NCI-H146 treated with DMSO at 0.1 percent for 48 hours (cell line): ENCODE measurements around the gene RAET1E.
A peak's percentile ranks its signal among the peaks of the same experiment; 100 is the strongest.

Experiments
- DNase-seq: peaks from one replicate; lab custom pipeline; 2025; ENCODE audit not compliant: unreplicated experiment; lab: John Stamatoyannopoulos, UW

Gene RAET1E

GRCh38 chr6:149891259-149891658 is 6.7 kb downstream of the RAET1E start:
- no peak for DNase-seq

GRCh38 chr6:149890629-149891045 is 7.3 kb downstream of the RAET1E start:
- DNase-seq, result no peak

- no peak for DNase-seq
Measured at GRCh38 chr6:149889326-149889725, 8.6 kb downstream of the RAET1E start.

GRCh38 chr6:149888659-149889058 is 9.3 kb downstream of the RAET1E start:
- DNase-seq, result no peak

- no peak for DNase-seq
Measured at GRCh38 chr6:149888093-149888492, 9.8 kb downstream of the RAET1E start.

- no peak for DNase-seq
Measured at GRCh38 chr6:149887343-149887742, 10.6 kb downstream of the RAET1E start.

GRCh38 chr6:149885888-149886287 is 12.0 kb downstream of the RAET1E start:
- no peak for DNase-seq

GRCh38 chr6:149884617-149885016 is 13.3 kb downstream of the RAET1E start:
- DNase-seq, result no peak

GRCh38 chr6:149884215-149884614 is 13.7 kb downstream of the RAET1E start:
- DNase-seq, result no peak

GRCh38 chr6:149881860-149882259 is 16.1 kb downstream of the RAET1E start:
- DNase-seq, result no peak

- no peak for DNase-seq
Measured at GRCh38 chr6:149881066-149881766, 16.7 kb downstream of the RAET1E start.

- no peak for DNase-seq
Measured at GRCh38 chr6:149877659-149878058, 20.3 kb downstream of the RAET1E start.

GRCh38 chr6:149876241-149876933 is 21.5 kb downstream of the RAET1E start:
- DNase-seq, result no peak

GRCh38 chr6:149872233-149872632 is 25.7 kb downstream of the RAET1E start:
- DNase-seq, result no peak

GRCh38 chr6:149871182-149871581 is 26.7 kb downstream of the RAET1E start:
- no peak for DNase-seq

- DNase-seq, result no peak
Measured at GRCh38 chr6:149869275-149869892, 28.5 kb downstream of the RAET1E start.

GRCh38 chr6:149867876-149868640 is 29.9 kb downstream of the RAET1E start:
- DNase-seq, result no peak

- peak; percentile 86 for DNase-seq
Measured at GRCh38 chr6:149864578-149865535, 33.1 kb downstream of the RAET1E start.

- DNase-seq, result peak; percentile 90
Measured at GRCh38 chr6:149863698-149864577, 34.0 kb downstream of the RAET1E start, which contains the start of gene LRP11. Gene LRP11, minus strand, starts transcription at chr6:149864359. Its CDS starts 339 bp downstream, at chr6:149864020.
